GM21717 (cell line): ENCODE measurements around the gene TMPRSS11D.

Experiments
- ATAC-seq: cut with Tn5 transposase; IDR thresholded peaks from one replicate; pipeline ENCODE4 v1.9.1; 2021; ENCODE audit warnings: mild to moderate bottlenecking, moderate library complexity; ENCODE audit not compliant: unreplicated experiment

TMPRSS11D gene, protein sequence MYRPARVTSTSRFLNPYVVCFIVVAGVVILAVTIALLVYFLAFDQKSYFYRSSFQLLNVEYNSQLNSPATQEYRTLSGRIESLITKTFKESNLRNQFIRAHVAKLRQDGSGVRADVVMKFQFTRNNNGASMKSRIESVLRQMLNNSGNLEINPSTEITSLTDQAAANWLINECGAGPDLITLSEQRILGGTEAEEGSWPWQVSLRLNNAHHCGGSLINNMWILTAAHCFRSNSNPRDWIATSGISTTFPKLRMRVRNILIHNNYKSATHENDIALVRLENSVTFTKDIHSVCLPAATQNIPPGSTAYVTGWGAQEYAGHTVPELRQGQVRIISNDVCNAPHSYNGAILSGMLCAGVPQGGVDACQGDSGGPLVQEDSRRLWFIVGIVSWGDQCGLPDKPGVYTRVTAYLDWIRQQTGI

GRCh38 chr4:67883902-67884301 is at the start of gene TMPRSS11D:
TMPRSS11D (minus strand) TSS chr4:67884002; CDS start chr4:67883933, 69 bp downstream.
- ATAC-seq: no peak

DNA sequence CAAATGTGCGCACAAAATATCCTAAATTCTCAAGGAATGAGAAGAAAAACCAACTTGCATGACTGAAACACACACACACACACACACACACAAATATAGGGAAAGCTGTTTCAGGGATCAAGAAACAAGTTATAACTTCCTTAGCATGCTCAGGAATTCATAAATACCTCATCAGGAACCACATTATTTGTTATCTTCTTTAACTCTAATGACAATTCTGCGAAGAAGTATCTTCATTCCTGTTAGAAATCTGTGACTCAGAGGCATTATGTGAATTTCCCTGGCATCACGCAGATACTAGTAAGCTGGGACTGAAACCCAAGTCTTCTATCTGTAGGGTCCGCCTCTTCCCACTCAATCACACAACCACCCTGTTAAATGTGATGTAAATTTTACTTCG is 49.2 kb upstream of the TMPRSS11D start:
- no peak for ATAC-seq

GRCh38 chr4:67931256-67931655 is 47.5 kb upstream of the TMPRSS11D start:
- no peak for ATAC-seq

GRCh38 chr4:67929426-67929825 is 45.6 kb upstream of the TMPRSS11D start:
- no peak for ATAC-seq

- no peak for ATAC-seq
These were observed 44.7 kb upstream of the TMPRSS11D start for GRCh38 chr4:67928546-67928945.

- no peak for ATAC-seq
These were observed 43.4 kb upstream of the TMPRSS11D start for GRCh38 chr4:67927251-67927650.

DNA sequence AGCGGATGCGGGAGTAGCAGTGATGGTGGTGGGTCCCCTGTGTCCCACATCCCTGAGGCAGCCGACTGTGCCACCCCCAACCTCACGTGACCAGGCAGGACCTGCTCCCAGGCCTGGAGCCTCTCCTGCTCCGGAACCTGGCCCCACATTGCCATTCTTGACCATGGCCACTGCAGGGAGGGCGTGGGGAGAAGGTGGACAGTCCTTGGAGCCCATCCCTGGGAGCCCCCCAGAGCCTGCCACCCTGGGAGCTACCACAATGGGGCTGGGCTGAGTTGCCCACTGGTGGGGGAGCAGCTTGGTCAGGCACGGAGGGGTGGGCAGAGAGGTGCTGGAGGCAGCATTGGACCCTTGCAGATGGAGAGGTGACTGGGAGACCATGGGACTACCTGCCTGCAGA is 42.7 kb upstream of the TMPRSS11D start:
- ATAC-seq: no peak

DNA sequence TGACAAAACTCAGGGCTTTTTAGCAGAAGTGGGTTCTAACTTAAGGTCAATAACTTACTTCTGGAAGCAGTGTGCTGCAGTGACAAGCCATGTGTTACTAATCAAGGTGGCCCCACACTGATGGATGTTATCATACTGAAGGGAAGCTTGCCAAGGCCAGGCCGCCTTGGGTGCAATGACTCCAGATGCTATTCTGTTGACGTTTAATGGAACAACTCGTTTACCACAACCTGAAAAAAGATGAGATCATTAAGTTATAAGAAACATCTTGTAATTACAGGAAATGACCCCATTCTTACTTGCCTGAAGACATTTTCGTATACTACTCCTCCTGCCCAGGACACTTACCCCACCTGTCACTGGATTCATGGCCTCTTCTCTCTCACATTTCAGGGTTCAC is 38.9 kb upstream of the TMPRSS11D start:
- ATAC-seq: no peak

GRCh38 chr4:67918428-67918827 is 34.6 kb upstream of the TMPRSS11D start:
- ATAC-seq: no peak

GRCh38 chr4:67915400-67915966 is 31.7 kb upstream of the TMPRSS11D start:
- no peak for ATAC-seq

DNA sequence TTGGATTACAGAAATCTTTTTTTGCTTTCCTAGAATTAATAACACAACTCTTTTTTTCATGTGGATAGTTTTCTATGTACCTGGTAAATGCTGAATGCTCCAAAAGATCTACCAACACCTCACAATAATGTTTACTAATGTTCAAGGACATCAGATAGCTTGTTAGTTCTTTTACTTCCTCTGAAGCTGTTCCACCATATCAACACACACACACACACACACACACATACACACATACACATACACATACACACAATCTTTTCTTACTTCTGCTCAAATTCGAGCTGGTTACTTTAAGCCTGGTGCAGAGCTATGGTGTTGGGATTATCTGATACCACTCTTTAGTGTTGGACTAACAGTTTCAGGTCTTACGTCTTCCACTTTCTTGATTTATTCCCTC is 28.3 kb upstream of the TMPRSS11D start:
- ATAC-seq: no peak

DNA sequence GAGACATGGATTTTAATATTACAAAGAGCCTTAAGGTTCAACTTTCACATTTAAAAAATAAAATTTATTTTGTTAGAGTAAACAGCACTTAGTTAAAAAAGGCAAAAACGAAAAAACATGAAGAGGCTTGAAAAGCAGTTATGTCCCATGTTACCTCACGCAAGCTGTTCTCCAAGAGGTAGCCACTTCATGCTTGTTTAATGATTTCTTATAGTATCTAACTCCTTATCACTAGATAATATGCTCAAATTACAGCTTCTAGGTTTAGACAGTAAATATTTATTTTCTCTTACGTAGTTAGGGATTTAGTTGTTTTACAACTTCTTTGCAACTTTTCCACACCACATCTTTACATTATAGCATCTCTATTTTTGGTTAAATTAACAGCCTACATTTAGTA is 27.8 kb upstream of the TMPRSS11D start:
- no peak for ATAC-seq

- ATAC-seq: no peak
These were observed 27.3 kb upstream of the TMPRSS11D start for GRCh38 chr4:67911141-67911540.

GRCh38 chr4:67910585-67910905 is 26.7 kb upstream of the TMPRSS11D start:
- ATAC-seq: no peak

- no peak for ATAC-seq
These were observed 26.2 kb upstream of the TMPRSS11D start for GRCh38 chr4:67909905-67910584.

DNA sequence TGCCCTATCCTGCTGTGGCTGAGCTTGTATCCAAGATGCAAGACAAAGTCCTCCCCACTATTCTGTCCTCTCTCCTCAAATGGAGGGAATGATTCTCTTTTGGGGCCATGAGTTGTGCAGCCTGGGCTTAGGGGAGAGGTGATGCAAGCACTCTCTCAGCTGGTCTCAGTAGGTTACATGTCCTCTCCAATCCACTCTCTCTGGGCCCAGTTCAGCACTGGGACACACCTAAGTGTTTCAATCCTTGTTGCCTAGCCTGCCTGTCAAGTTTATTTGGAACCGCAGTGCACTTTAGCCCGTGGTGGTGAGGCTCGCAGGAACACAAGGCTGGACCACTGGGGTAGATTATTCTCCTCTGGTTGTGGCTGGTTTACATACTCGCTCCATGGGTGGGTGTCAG is 23.8 kb upstream of the TMPRSS11D start:
- ATAC-seq: no peak

DNA sequence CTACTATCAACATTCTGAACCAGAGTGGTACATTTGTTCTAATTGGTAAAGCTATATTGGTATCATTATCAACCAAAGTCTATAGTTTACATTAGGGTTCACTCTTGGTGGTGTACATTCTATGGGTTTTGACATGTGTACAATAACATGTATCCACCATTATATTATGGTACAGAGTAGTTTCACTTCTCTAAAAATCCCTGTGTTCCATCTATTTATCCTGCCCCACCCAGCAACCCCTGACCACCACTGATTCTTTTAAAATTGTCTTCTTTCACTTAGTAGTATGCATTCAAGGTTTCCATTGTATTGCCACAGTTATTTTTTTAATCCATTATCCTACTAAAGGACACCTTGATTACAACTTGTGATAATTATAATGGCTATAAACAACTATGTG is 15.3 kb upstream of the TMPRSS11D start:
- no peak for ATAC-seq

- ATAC-seq: no peak
These were observed 13.9 kb upstream of the TMPRSS11D start for GRCh38 chr4:67897686-67898085.

DNA sequence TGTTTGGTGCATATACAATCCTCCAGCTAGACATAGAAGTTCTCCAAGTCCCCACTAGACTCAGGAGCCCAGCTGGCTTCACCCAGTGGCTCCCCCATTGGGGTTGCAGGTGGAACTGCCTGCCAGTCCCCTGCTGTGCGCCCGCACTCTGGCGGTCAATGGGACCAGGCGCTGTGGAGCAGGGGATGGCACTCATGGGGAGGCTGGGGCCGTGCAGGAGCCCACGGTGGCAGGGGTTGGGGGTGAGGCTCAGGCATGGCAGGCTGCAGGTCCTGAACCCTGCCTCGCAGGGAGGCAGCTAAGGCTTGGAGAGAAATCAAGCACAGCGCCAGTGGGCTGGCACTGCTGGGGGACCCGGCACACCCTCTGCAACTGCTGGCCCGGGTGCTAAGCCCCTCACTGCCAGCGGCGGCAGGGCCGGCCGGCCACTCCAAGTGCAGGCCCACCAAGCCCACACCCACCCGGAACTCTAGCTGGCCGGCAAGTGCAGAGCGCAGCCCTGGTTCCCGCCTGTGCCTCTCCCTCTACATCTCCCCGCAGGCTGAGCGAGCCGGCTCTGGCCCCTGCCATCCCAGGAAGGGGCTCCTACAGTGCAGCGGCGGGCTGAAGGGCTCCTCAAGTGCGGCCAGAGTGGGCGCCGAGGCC is 12.7 kb upstream of the TMPRSS11D start:
- ATAC-seq: no peak

DNA sequence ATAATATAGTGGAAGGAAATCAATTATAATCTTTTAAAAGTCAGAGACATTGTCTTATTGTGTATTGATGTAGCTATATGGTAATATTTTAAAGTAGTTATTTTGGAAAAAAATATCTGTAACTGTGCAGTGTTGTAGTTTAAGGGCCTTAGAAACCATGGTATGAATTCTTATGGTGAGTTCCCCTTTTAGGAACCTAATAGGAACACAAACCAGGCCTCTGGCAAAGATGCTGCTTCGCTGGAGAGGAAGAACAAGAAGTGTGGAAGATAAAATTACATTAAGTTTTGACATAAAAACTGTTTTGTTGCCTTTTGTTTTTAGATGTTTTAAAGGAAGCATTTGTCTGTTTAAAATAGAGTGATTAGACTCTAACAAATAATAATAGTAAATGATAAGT is 10.9 kb upstream of the TMPRSS11D start:
- no peak for ATAC-seq

GRCh38 chr4:67892905-67893304 is 9.1 kb upstream of the TMPRSS11D start:
- ATAC-seq: no peak

DNA sequence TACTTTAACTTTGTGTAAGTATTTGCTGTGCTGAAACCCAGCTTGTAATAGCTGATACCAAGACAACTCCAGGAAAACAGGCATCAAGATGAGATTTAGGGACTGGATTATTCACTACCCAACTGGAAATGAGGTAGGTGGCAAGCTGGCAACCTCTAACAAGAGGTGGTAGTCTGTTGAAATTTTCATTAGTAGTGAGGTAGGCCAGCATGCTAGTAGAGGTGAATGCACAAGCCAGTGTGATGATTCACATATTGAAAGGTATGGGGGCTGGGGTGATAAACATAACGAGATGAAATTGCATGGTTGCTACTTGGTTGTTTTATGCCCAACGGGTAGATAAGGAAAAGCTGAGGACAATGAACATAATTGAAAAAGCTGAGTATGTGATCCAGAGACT is 8.5 kb upstream of the TMPRSS11D start:
- no peak for ATAC-seq
